Dermis blood vessel endothelial cell (primary cell): Measurements from ENCODE around the gene HMGA1. TPM values are rescaled to one million over a fixed set of nuclear protein-coding genes. Genes with fewer than 3 reads are reported as not detected.
A peak's percentile ranks its signal among the peaks of the same experiment; 100 is the strongest.

ENCODE experiments used
- DNase-seq: peaks from one replicate; pipeline ENCODE4 v3.0.0; 2010
- total RNA-seq: library from RNA; depleted of rRNA; stranded (reverse); fragments of >200 nt; gene quantifications from 2 replicates; pipeline ENCODE4 v1.2.3, GENCODE V29; 2014

HMGA1 gene
- total RNA-seq, result 46.5 and 229 TPM in 2 replicates

- DNase-seq, result peak; percentile 91
Observed at GRCh38 chr6:34236443-34237315, at the start of gene HMGA1. Gene HMGA1, plus strand, starts transcription at chr6:34236873. Its CDS starts 3,908 bp downstream, at chr6:34240781.

- no peak for DNase-seq
Observed at GRCh38 chr6:34189806-34190503, 46.7 kb upstream of the HMGA1 start.

GRCh38 chr6:34190504-34191122, 46.1 kb upstream of the HMGA1 start:
- DNase-seq, result no peak

GRCh38 chr6:34194772-34195171, 41.9 kb upstream of the HMGA1 start:
- DNase-seq, result no peak

- no peak for DNase-seq
Observed at GRCh38 chr6:34195726-34196115, 41.0 kb upstream of the HMGA1 start.

- DNase-seq, result peak; percentile 83
Observed at GRCh38 chr6:34196116-34196832, 40.4 kb upstream of the HMGA1 start.

GRCh38 chr6:34196833-34197195, 39.9 kb upstream of the HMGA1 start:
- DNase-seq, result no peak

- DNase-seq, result no peak
Observed at GRCh38 chr6:34200340-34200971, 36.2 kb upstream of the HMGA1 start.

- no peak for DNase-seq
Observed at GRCh38 chr6:34201455-34202107, 35.1 kb upstream of the HMGA1 start.

GRCh38 chr6:34202329-34203201, 34.1 kb upstream of the HMGA1 start:
- DNase-seq, result no peak

- no peak for DNase-seq
Observed at GRCh38 chr6:34204693-34205092, 32.0 kb upstream of the HMGA1 start.

- DNase-seq, result no peak
Observed at GRCh38 chr6:34205466-34205865, 31.2 kb upstream of the HMGA1 start.

GRCh38 chr6:34205916-34206315, 30.8 kb upstream of the HMGA1 start:
- DNase-seq, result no peak

- DNase-seq, result no peak
Observed at GRCh38 chr6:34206726-34207125, 29.9 kb upstream of the HMGA1 start.

- no peak for DNase-seq
Observed at GRCh38 chr6:34207695-34208443, 28.8 kb upstream of the HMGA1 start.

GRCh38 chr6:34213772-34214171, 22.9 kb upstream of the HMGA1 start:
- no peak for DNase-seq

GRCh38 chr6:34218691-34219090, 18.0 kb upstream of the HMGA1 start:
- DNase-seq, result no peak

- DNase-seq, result peak; percentile 27
Observed at GRCh38 chr6:34223381-34223955, 13.2 kb upstream of the HMGA1 start.
